Cardiac muscle cell (in vitro differentiated cells and primary cell): ENCODE measurements around the gene KPNA4. TPM values are rescaled to one million over a fixed set of nuclear protein-coding genes. Genes with fewer than 3 reads are reported as not detected.
"Not testable (repeated sequence)": the region's sequence is repeated elsewhere in the genome, so short reads cannot be mapped to it uniquely, and the experiment has no call there.

Experiments used
- DNase-seq, 2 donors: peaks; one replicate each; pipeline versions ENCODE4 v3.0.0 to v3.0.0-alpha.2; 2010 to 2017; ENCODE audit warnings: low read depth in 1 of 2, low spot score in 1 of 2
- H3K27ac ChIP-seq: fragments of 200-600 bp; sonication (generic); 2 replicates; pipeline ENCODE4 v1.5.1; 2016
- H3K27me3 ChIP-seq: fragments of 200-600 bp; sonication (generic); 2 replicates; pipeline ENCODE4 v1.6.0; 2016; ENCODE audit warnings: control low read depth
- H3K36me3 ChIP-seq: fragments of 200-600 bp; sonication (generic); 2 replicates; pipeline ENCODE4 v1.5.1; 2016; ENCODE audit warnings: control low read depth
- H3K4me1 ChIP-seq: fragments of 200-600 bp; sonication (generic); 2 replicates; pipeline ENCODE4 v1.8.1; 2017; ENCODE audit warnings: low read depth, mild to moderate bottlenecking, mixed run types
- H3K4me3 ChIP-seq: fragments of 200-600 bp; sonication (generic); 2 replicates; pipeline ENCODE4 v1.5.1; 2016; ENCODE audit warnings: mild to moderate bottlenecking
- H3K9me3 ChIP-seq: fragments of 200-600 bp; sonication (generic); 2 replicates; pipeline ENCODE4 v1.5.1; 2017; ENCODE audit warnings: low read depth, mild to moderate bottlenecking, control low read depth
- polyA plus RNA-seq: library from polyadenylated mRNA; unstranded; fragments of >200 nt; fragmentation: Nextera tagmentation; extraction: Ambion mirVana; gene quantifications from 2 replicates; pipeline ENCODE4 v1.2.1, GENCODE V29; 2016
- total RNA-seq: library from RNA; depleted of rRNA; stranded (reverse); fragments of >200 nt; gene quantifications from 2 replicates; pipeline ENCODE4 v1.2.3, GENCODE V29; 2016
- TF ChIP-seq, protein P1 (sequence below): IDR thresholded peaks from 2 replicates; pipeline ENCODE4 v1.5.1; 2012; ENCODE audit warnings: low read depth, mild to moderate bottlenecking, low read length

KPNA4 gene
- total and polyA plus RNA-seq, 2 experiments from 2014 or later: 11.7 to 18.5 TPM

DNA sequence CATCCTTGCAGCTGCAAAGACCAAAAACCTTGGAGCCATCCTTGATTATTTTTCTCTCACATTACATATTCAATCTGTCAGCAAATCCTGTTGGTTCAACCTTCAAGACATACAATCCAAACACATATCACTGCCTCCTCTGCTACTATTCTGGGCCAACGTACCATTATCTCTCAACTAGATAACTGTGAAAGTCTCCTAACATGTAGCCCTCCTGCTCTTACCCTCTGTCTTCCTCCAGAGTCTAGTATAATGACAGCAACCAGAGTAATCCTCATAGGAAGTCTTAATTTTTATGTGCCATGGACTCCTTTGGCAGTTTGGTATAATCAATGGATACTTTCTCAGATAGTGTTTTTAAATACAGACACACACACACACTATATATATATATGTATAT, 27.6 kb downstream of the KPNA4 start:
- peaks cover 16% of the 10 kb centered on the region for H3K36me3 ChIP-seq
- no peak overlapping the region for H3K4me3 ChIP-seq
- DNase-seq: no peak
- TF ChIP-seq, protein P1, sequence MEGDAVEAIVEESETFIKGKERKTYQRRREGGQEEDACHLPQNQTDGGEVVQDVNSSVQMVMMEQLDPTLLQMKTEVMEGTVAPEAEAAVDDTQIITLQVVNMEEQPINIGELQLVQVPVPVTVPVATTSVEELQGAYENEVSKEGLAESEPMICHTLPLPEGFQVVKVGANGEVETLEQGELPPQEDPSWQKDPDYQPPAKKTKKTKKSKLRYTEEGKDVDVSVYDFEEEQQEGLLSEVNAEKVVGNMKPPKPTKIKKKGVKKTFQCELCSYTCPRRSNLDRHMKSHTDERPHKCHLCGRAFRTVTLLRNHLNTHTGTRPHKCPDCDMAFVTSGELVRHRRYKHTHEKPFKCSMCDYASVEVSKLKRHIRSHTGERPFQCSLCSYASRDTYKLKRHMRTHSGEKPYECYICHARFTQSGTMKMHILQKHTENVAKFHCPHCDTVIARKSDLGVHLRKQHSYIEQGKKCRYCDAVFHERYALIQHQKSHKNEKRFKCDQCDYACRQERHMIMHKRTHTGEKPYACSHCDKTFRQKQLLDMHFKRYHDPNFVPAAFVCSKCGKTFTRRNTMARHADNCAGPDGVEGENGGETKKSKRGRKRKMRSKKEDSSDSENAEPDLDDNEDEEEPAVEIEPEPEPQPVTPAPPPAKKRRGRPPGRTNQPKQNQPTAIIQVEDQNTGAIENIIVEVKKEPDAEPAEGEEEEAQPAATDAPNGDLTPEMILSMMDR: no peak
- H3K27ac ChIP-seq: peak overlapping the region; percentile 55
- H3K9me3 ChIP-seq: no peaks in the 10 kb centered on the region
- H3K27me3 ChIP-seq: no peaks in the 10 kb centered on the region
- peaks cover 21% of the 10 kb centered on the region for H3K4me1 ChIP-seq

DNA sequence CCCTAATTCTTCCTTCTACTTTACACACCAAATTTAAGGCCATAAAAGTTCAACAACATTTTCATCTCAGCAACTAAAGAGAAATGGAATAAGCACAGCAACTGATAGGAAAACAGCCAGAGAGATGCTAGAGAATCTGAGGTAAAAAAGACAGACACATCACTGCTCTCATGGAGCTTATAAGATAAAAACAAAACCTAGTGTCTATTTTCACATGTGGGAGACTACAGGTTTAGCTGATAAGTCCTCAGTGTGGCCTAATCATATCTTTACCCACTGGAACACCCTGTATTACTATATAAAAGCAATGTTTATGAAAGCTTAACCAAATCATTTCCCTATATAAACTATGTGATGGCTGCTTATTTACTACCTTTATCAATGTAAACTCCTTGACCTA, 33.0 kb downstream of the KPNA4 start:
- Histone ChIP-seq H3K36me3 (peaks cover 48% of the 10 kb centered on the region), H3K27ac (peak overlapping the region; percentile 66), H3K4me3 (no peak overlapping the region), H3K9me3 (no peaks in the 10 kb centered on the region), H3K27me3 (no peaks in the 10 kb centered on the region), H3K4me1 (peaks cover 3% of the 10 kb centered on the region)
- TF ChIP-seq, protein P1: no peak
- no peak for DNase-seq

DNA sequence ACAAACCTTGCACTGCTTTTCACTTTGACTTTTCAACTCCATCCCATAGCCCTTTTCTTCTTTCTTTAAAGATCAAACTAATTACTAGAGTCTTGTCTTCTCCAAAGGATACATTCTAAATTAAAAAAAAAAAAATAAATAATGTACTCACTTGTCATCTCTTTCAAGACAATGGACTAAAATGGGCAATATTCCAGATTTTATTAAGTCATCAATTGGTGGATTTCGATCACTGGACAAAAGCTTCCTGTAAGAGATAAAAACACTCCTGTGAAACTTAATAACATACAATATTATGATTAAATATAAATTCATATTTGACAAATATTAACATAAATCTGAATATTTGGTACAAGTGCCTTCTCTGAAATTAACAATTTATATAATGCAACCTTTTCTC, 34.1 kb downstream of the KPNA4 start:
- H3K4me3 ChIP-seq: no peak overlapping the region
- H3K36me3 ChIP-seq: peaks cover 58% of the 10 kb centered on the region
- H3K4me1 ChIP-seq: peaks cover 3% of the 10 kb centered on the region
- no peak for DNase-seq
- H3K9me3 ChIP-seq: no peaks in the 10 kb centered on the region
- no peak overlapping the region for H3K27ac ChIP-seq
- TF ChIP-seq, protein P1: no peak
- no peaks in the 10 kb centered on the region for H3K27me3 ChIP-seq

DNA sequence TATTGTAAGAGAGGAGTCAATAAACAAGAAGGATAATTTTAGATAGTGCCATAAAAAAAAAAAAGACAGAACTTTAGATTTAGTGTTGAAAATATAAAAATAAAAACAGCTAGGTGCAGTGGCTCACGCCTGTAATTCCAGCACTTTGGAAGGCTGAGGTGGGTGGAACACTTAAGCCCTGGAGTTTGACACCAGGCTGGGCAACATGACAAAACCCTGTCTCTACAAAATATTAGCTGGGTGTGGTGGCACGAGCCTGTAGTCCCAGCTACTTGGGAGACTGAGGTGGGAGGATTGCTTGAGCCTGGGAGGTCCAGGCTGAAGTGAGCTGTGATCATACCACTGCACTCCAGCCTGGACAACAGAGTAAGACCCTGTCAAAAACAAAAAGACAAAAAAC, 49.0 kb downstream of the KPNA4 start:
- H3K27me3 ChIP-seq, H3K27ac ChIP-seq, H3K4me3 ChIP-seq, H3K4me1 ChIP-seq, DNase-seq, H3K9me3 ChIP-seq: not testable (repeated sequence)
- H3K36me3 ChIP-seq: peaks cover 63% of the 10 kb centered on the region

DNA sequence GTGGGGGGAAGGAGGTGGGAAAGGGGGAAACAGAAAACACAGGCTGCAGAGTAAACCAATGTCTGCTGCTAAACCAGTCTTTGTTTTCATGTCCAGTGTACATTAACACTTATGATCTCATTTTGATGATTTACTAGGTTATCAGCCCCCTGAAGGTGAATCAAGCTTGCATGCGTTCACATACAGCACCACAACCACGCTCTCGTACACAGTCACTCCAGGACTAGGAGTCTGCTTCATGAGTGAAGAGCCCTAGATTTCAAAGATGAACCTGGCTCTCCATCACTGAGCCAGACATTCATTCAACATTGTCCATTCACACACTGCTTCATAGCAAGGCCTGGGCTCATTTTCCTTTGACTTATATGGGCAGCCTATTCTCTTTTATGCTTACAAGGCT, 64.0 kb downstream of the KPNA4 start:
- Histone ChIP-seq H3K27ac (no peak overlapping the region), H3K36me3 (peaks cover 55% of the 10 kb centered on the region), H3K4me1 (no peaks in the 10 kb centered on the region), H3K27me3 (no peaks in the 10 kb centered on the region), H3K9me3 (no peaks in the 10 kb centered on the region), H3K4me3 (no peak overlapping the region)
- DNase-seq: no peak
- TF ChIP-seq, protein P1: no peak

DNA sequence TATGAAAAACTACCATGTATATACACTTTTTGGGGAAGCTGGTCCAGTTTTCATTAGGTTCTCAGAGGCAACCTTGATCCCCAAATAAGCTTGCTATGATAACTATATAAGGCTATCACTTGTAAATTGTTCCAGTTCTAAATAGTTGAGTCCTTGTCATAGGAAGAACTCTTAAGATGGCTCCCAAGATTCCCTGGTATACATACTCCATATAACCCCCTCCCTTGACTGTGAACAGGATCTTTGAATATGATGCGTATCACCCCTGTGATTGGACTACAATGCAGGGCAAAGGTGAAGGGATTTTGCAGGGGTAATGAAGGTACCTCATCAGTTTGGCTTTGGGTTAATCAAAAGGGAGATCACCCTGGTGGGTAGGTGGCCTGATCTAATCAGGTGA, 67.2 kb downstream of the KPNA4 start:
- Histone ChIP-seq H3K4me1 (no peaks in the 10 kb centered on the region), H3K27me3 (no peaks in the 10 kb centered on the region), H3K36me3 (peaks cover 26% of the 10 kb centered on the region), H3K4me3 (no peak overlapping the region), H3K27ac (no peak overlapping the region), H3K9me3 (no peaks in the 10 kb centered on the region)
- TF ChIP-seq, protein P1: no peak
- no peak for DNase-seq
